Fibroblast of the aortic adventitia (primary cell): ENCODE measurements around the gene PAOX. TPM values are rescaled to one million over a fixed set of nuclear protein-coding genes. Genes with fewer than 3 reads are reported as not detected.
"Not testable (repeated sequence)": the region's sequence is repeated elsewhere in the genome, so short reads cannot be mapped to it uniquely, and the experiment has no call there.

Experiments
- DNase-seq: peaks from one replicate; pipeline ENCODE4 v3.0.0-alpha.2; 2010; ENCODE audit warnings: low read depth
- H3K4me3 ChIP-seq: 2 replicates; pipeline ENCODE4 v1.5.1; 2011; ENCODE audit warnings: low read depth, mild to moderate bottlenecking, control low read depth, low read length, moderate library complexity
- CTCF ChIP-seq: IDR thresholded peaks from 2 replicates; pipeline ENCODE4 v1.5.1; 2011; ENCODE audit warnings: mild to moderate bottlenecking, low read length, control low read depth, inconsistent platforms; ENCODE audit not compliant: insufficient read depth
- total RNA-seq: library from RNA; depleted of rRNA; stranded (reverse); fragments of >200 nt; gene quantifications from 2 replicates; pipeline ENCODE4 v1.2.3, GENCODE V29; 2012; ENCODE audit warnings: low replicate concordance

Gene PAOX
- total RNA-seq, 1 donor, result 4.9 TPM

GRCh38 chr10:133365461-133366129 lies 13.5 kb upstream of the PAOX start:
- TF ChIP-seq CTCF, result no peak
- H3K4me3 ChIP-seq, result no peak overlapping the region
- no peak for DNase-seq

DNA sequence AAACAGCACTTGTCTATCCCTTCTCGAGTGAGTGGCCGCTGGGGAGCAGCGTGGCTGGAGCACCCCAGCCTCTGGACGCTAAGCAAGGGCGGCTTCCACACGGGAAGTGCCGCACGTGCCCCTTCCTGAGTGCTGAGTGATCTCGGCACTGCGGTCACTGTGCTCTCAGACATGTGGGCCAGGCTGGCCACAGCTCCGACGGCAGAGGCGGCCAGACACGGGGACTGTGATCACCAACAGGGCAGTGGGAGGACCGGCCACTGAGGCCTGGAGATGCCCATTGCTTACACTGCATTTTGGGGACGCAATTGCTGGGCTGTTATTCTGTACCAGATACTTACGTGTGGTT lies 13.0 kb upstream of the PAOX start:
- H3K4me3 ChIP-seq, result no peak overlapping the region
- DNase-seq, result no peak
- no peak for TF ChIP-seq CTCF

DNA sequence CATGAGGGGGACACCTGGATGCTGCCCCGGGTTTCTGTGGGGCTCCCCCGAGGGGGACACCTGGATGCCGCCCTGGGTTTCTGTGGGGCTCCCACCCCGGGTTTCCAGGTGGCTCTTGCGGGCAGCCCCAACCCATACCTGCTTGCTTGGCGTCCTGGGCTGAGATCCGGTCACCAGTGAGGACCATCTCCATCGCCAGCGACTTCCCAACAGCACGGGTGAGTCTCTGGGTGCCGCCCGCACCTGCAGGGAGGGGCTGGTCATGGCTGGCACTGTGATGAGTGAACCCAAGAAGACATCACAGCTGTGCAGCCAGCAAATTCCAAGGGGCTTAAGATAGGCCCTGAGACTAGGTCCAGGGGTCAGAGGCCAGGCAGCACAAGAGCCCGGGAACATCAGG lies 12.3 kb upstream of the PAOX start:
- no peak for TF ChIP-seq CTCF
- DNase-seq, result no peak
- H3K4me3 ChIP-seq, result no peak overlapping the region

- not testable (repeated sequence) for H3K4me3 ChIP-seq, DNase-seq
These were observed 11.6 kb upstream of the PAOX start for GRCh38 chr10:133367461-133367860.

GRCh38 chr10:133368153-133368552 lies 10.9 kb upstream of the PAOX start:
- DNase-seq, result no peak
- TF ChIP-seq CTCF, result no peak
- H3K4me3 ChIP-seq, result no peak overlapping the region

GRCh38 chr10:133370030-133370786 lies 8.9 kb upstream of the PAOX start:
- TF ChIP-seq CTCF, result no peak
- no peak overlapping the region for H3K4me3 ChIP-seq
- DNase-seq, result no peak

DNA sequence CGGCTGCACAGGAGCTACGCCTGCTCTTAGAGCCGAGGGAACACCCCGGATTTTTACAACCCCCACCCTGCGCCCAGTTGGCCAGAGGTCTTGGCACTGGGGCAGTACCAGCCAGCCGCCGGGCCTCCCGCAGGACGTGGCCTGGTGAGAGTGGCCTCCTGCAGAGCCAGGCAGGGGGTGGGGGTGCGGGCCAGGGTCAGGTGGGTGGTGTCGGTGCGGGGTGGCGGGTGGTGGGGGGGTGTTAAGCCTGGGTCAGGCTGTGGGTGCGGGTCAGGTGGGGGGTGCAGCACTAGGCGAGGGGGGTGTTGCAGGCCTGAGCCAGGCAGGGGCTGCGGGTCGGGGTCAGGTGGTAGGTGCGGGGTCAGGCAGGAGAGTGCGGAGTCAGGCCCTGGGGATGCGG lies 6.6 kb upstream of the PAOX start:
- TF ChIP-seq CTCF, result no peak
- no peak for DNase-seq
- H3K4me3 ChIP-seq, result peak overlapping the region; percentile 83
